Neural cell (in vitro differentiated cells): ENCODE measurements around the gene MYEOV. TPM values are rescaled to one million over a fixed set of nuclear protein-coding genes. Genes with fewer than 3 reads are reported as not detected.

Experiments
- H2AFZ ChIP-seq: fragments of 200-600, 300-800 bp; sonication (generic), shearing (Covaris generic); 2 replicates; pipeline ENCODE4 v1.6.0; 2014; ENCODE audit warnings: low read depth, mild to moderate bottlenecking, antibody characterized with exemption, low read length, moderate library complexity
- H3F3A ChIP-seq: fragments of 200-600 bp; shearing (Covaris generic); 2 replicates; pipeline ENCODE4 v1.6.1; 2016; ENCODE audit warnings: mild to moderate bottlenecking, moderate library complexity, mixed read lengths, antibody characterized with exemption, low read length; ENCODE audit not compliant: insufficient read depth, poor library complexity, severe bottlenecking
- H3K27ac ChIP-seq: fragments of 200-600, 300-800 bp; sonication (generic), shearing (Covaris generic); 2 replicates; pipeline ENCODE4 v1.5.1; 2014; ENCODE audit warnings: mild to moderate bottlenecking, low read length, moderate library complexity
- H3K27me3 ChIP-seq: fragments of 300-800, 200-600 bp; sonication (generic), shearing (Covaris generic); 2 replicates; pipeline ENCODE4 v1.6.0; 2014; ENCODE audit warnings: mild to moderate bottlenecking, low read depth, low read length, moderate library complexity; ENCODE audit not compliant: insufficient read depth
- H3K36me3 ChIP-seq: fragments of 300-800, 200-600 bp; sonication (generic), shearing (Covaris generic); 2 replicates; pipeline ENCODE4 v1.5.1; 2014; ENCODE audit warnings: mild to moderate bottlenecking, antibody characterized with exemption, low read length, moderate library complexity; ENCODE audit not compliant: insufficient read depth
- H3K4me2 ChIP-seq: fragments of 300-800, 200-600 bp; sonication (generic), shearing (Covaris generic); 2 replicates; pipeline ENCODE4 v1.6.0; 2014; ENCODE audit warnings: mild to moderate bottlenecking, low read length
- H3K4me3 ChIP-seq: fragments of 300-800, 200-600 bp; sonication (generic), shearing (Covaris generic); 2 replicates; pipeline ENCODE4 v1.5.1; 2014; ENCODE audit warnings: mild to moderate bottlenecking, low read length, moderate library complexity
- H3K79me2 ChIP-seq: fragments of 200-600 bp; shearing (Covaris generic); replicated peaks from 2 replicates; pipeline ENCODE4 v1.6.0; 2014; ENCODE audit warnings: mild to moderate bottlenecking, low read length, moderate library complexity; ENCODE audit not compliant: insufficient read depth
- H3K9ac ChIP-seq: fragments of 300-800, 200-600 bp; sonication (generic), shearing (Covaris generic); 2 replicates; pipeline ENCODE4 v1.6.1; 2016; ENCODE audit warnings: mild to moderate bottlenecking, low read length, mixed read lengths
- H3K9me2 ChIP-seq: fragments of 200-600 bp; shearing (Covaris generic); 2 replicates; pipeline ENCODE4 v1.6.1; 2016; ENCODE audit warnings: mild to moderate bottlenecking, low read length, mixed read lengths; ENCODE audit not compliant: insufficient read depth
- H3K9me3 ChIP-seq: fragments of 200-600, 300-800 bp; sonication (generic), shearing (Covaris generic); 2 replicates; pipeline ENCODE4 v1.6.1; 2016; ENCODE audit warnings: mild to moderate bottlenecking, mixed run types, low read length, moderate library complexity, mixed read lengths
- H4K20me1 ChIP-seq: fragments of 200-600 bp; shearing (Covaris generic); 2 replicates; pipeline ENCODE4 v1.6.1; 2016; ENCODE audit warnings: mild to moderate bottlenecking, mixed run types; ENCODE audit not compliant: insufficient read depth
- CTCF ChIP-seq: fragments of 450-650 bp; IDR thresholded peaks from 2 replicates; pipeline ENCODE4 v1.5.1; 2014; ENCODE audit warnings: antibody characterized with exemption, mild to moderate bottlenecking, moderate library complexity; ENCODE audit not compliant: poor library complexity, severe bottlenecking
- EP300 ChIP-seq: fragments of 450-650 bp; conservative IDR thresholded peaks from 2 replicates; pipeline ENCODE4 v1.6.1; 2014; ENCODE audit warnings: antibody characterized with exemption, mild to moderate bottlenecking, moderate library complexity; ENCODE audit not compliant: poor library complexity, severe bottlenecking
- EZH2 ChIP-seq: fragments of 200-600, 300-800 bp; shearing (Covaris generic), sonication (generic); IDR thresholded peaks from 2 replicates; pipeline ENCODE4 v1.6.1; 2014; ENCODE audit warnings: antibody characterized with exemption, low read length, borderline replicate concordance, mild to moderate bottlenecking; ENCODE audit not compliant: insufficient read depth, poor library complexity, severe bottlenecking
- MXI1 ChIP-seq: fragments of 450-650 bp; conservative IDR thresholded peaks from 2 replicates; pipeline ENCODE4 v1.6.1; 2014; ENCODE audit warnings: antibody characterized with exemption, mild to moderate bottlenecking; ENCODE audit not compliant: poor library complexity, severe bottlenecking
- POLR2AphosphoS5 ChIP-seq: IDR thresholded peaks from 2 replicates; pipeline ENCODE4 v1.6.1; 2012
- RAD21 ChIP-seq: fragments of 450-650 bp; conservative IDR thresholded peaks from 2 replicates; pipeline ENCODE4 v1.6.1; 2014; ENCODE audit warnings: antibody characterized with exemption, mild to moderate bottlenecking, moderate library complexity
- REST ChIP-seq: IDR thresholded peaks from 2 replicates; pipeline ENCODE4 v1.6.1; 2012; ENCODE audit warnings: borderline replicate concordance
- SMC3 ChIP-seq: fragments of 450-650 bp; conservative IDR thresholded peaks from 2 replicates; pipeline ENCODE4 v1.6.1; 2014; ENCODE audit warnings: antibody characterized with exemption, mild to moderate bottlenecking, moderate library complexity; ENCODE audit not compliant: poor library complexity
- TAF1 ChIP-seq: IDR thresholded peaks from 2 replicates; pipeline ENCODE4 v1.6.1; 2012; ENCODE audit warnings: low read depth
- polyA plus RNA-seq: library from polyadenylated mRNA; depleted of rRNA; stranded (reverse); fragments of >200 nt; gene quantifications from 2 replicates; pipeline ENCODE4 v1.2.3, GENCODE V29; 2014

MYEOV gene
- polyA plus RNA-seq, 1 donor from 2014 or later: not detected

- Histone ChIP-seq H4K20me1 (no peaks in the 10 kb centered on the region), H3K4me2 (no peak overlapping the region), H3K27me3 (no peaks in the 10 kb centered on the region), H3K9ac (no peak overlapping the region), H3K4me3 (no peak overlapping the region), H2AFZ (no peak overlapping the region), H3F3A (no peaks in the 10 kb centered on the region), H3K36me3 (no peaks in the 10 kb centered on the region), H3K9me2 (no peaks in the 10 kb centered on the region), H3K27ac (no peak overlapping the region), H3K9me3 (no peaks in the 10 kb centered on the region), H3K79me2 (no peaks in the 10 kb centered on the region)
- no peak for TF ChIP-seq CTCF
- TF ChIP-seq POLR2AphosphoS5: no peak
- no peak for TF ChIP-seq MXI1
- TF ChIP-seq RAD21: no peak
- no peak for TF ChIP-seq EZH2
Measured at GRCh38 chr11:69328231-69328630, 34.3 kb downstream of the MYEOV start.

- Histone ChIP-seq H2AFZ (no peak overlapping the region), H3K79me2 (no peaks in the 10 kb centered on the region), H3K27ac (no peak overlapping the region), H3K9me2 (no peaks in the 10 kb centered on the region), H4K20me1 (no peaks in the 10 kb centered on the region), H3F3A (no peaks in the 10 kb centered on the region), H3K4me3 (no peak overlapping the region), H3K4me2 (no peak overlapping the region), H3K36me3 (no peaks in the 10 kb centered on the region), H3K9ac (no peak overlapping the region), H3K27me3 (no peaks in the 10 kb centered on the region), H3K9me3 (no peaks in the 10 kb centered on the region)
- no peak for TF ChIP-seq RAD21
- TF ChIP-seq EZH2: no peak
Measured at GRCh38 chr11:69329581-69329980, 35.6 kb downstream of the MYEOV start.

- Histone ChIP-seq H3K27ac (no peak overlapping the region), H3K79me2 (no peaks in the 10 kb centered on the region), H3K9me2 (no peaks in the 10 kb centered on the region), H3K4me2 (no peak overlapping the region), H4K20me1 (no peaks in the 10 kb centered on the region), H3F3A (no peaks in the 10 kb centered on the region), H2AFZ (no peak overlapping the region), H3K4me3 (no peak overlapping the region), H3K36me3 (no peaks in the 10 kb centered on the region), H3K9ac (no peak overlapping the region), H3K27me3 (no peaks in the 10 kb centered on the region), H3K9me3 (no peaks in the 10 kb centered on the region)
- TF ChIP-seq TAF1 (no peak), CTCF (no peak), SMC3 (no peak), REST (no peak), EP300 (no peak), EZH2 (no peak), RAD21 (no peak), POLR2AphosphoS5 (no peak), MXI1 (no peak)
Measured at GRCh38 chr11:69330330-69330729, 36.4 kb downstream of the MYEOV start.
